Measurements from ENCODE around the gene MICAL3. TPM values are rescaled to one million over a fixed set of nuclear protein-coding genes. Genes with fewer than 3 reads are reported as not detected.
"Not testable (repeated sequence)": the region's sequence is repeated elsewhere in the genome, so short reads cannot be mapped to it uniquely, and the experiment has no call there.

MICAL3 gene
- total RNA-seq, 2 donors from 2014 or later: 33.6 to 34.0 TPM

- DNase-seq (no peak), ATAC-seq (no peak)
- no peaks in the 10 kb centered on the region for H3K9me3 ChIP-seq
- peaks cover 24% of the 10 kb centered on the region for H3K4me1 ChIP-seq
- WGBS, 2 donors: 79 to 82% methylated on average over 7 of the region's 7 CpGs
- H3K27me3 ChIP-seq: no peaks in the 10 kb centered on the region
- no peak overlapping the region for H3K4me3 ChIP-seq
- TF ChIP-seq CTCF (IDR thresholded peaks at IDR 0.05) (no peak), POLR2A (IDR thresholded peaks at IDR 0.05) (no peak)
- intact Hi-C loops (cut with DNase I): loop anchor here (5.0 kb wide), 1 partner anchor 232 kb away; no protein-coding TSS in a partner anchor
- no peaks in the 10 kb centered on the region for H3K36me3 ChIP-seq (replicated peaks in 1 of 2; ENCODE audit: insufficient read depth in 1 of 2, low read depth in 2 of 2)
- no peak overlapping the region for H3K27ac ChIP-seq
Observed at GRCh38 chr22:18064636-18065035, 40.3 kb upstream of the MICAL3 start.

GRCh38 chr22:18063715-18064114, 39.4 kb upstream of the MICAL3 start:
- peaks cover 28% of the 10 kb centered on the region for H3K4me1 ChIP-seq
- ATAC-seq; intact Hi-C loops (cut with DNase I); H3K36me3 ChIP-seq (replicated peaks in 1 of 2; ENCODE audit: insufficient read depth in 1 of 2, low read depth in 2 of 2); H3K9me3 ChIP-seq; DNase-seq; H3K4me3 ChIP-seq; H3K27ac ChIP-seq; H3K27me3 ChIP-seq: not testable (repeated sequence)
- 72 to 83% methylated on average over 6 of the region's 6 CpGs for WGBS, 2 donors

GRCh38 chr22:18063306-18063705, 38.9 kb upstream of the MICAL3 start:
- H3K27ac ChIP-seq: no peak overlapping the region
- TF ChIP-seq CTCF (IDR thresholded peaks at IDR 0.05) (no peak), POLR2A (IDR thresholded peaks at IDR 0.05) (no peak)
- H3K4me1 ChIP-seq: peaks cover 33% of the 10 kb centered on the region
- ATAC-seq (no peak), DNase-seq (no peak)
- no peaks in the 10 kb centered on the region for H3K9me3 ChIP-seq
- whole genome bisulfite sequencing, 2 donors: 89 to 93% methylated on average over 6 to 7 of the region's 7 CpGs
- intact Hi-C loops (cut with DNase I): no loop called here
- no peaks in the 10 kb centered on the region for H3K27me3 ChIP-seq
- no peaks in the 10 kb centered on the region for H3K36me3 ChIP-seq (replicated peaks in 1 of 2; ENCODE audit: insufficient read depth in 1 of 2, low read depth in 2 of 2)
- H3K4me3 ChIP-seq: no peak overlapping the region

- H3K27ac ChIP-seq: peak overlapping the region in 1 of 4 donors; percentile 81
- whole genome bisulfite sequencing, 2 donors: 90 to 92% methylated on average over 3 of the region's 3 CpGs
- ATAC-seq: no peak
- H3K9me3 ChIP-seq: no peaks in the 10 kb centered on the region
- intact Hi-C loops (cut with DNase I): no loop called here
- no peak overlapping the region for H3K4me3 ChIP-seq
- no peaks in the 10 kb centered on the region for H3K27me3 ChIP-seq
- TF ChIP-seq CTCF (IDR thresholded peaks at IDR 0.05) (no peak), POLR2A (IDR thresholded peaks at IDR 0.05) (no peak)
- H3K36me3 ChIP-seq (replicated peaks in 1 of 2; ENCODE audit: insufficient read depth in 1 of 2, low read depth in 2 of 2): no peaks in the 10 kb centered on the region
- DNase-seq: no peak
- H3K4me1 ChIP-seq: peaks cover 41% of the 10 kb centered on the region
Observed at GRCh38 chr22:18062421-18062820, 38.1 kb upstream of the MICAL3 start.

- Histone ChIP-seq H3K4me3 (no peak overlapping the region), H3K27me3 (no peaks in the 10 kb centered on the region), H3K9me3 (no peaks in the 10 kb centered on the region), H3K36me3 (replicated peaks in 1 of 2; ENCODE audit: insufficient read depth in 1 of 2, low read depth in 2 of 2) (no peaks in the 10 kb centered on the region), H3K4me1 (peaks cover 56% of the 10 kb centered on the region), H3K27ac (peak overlapping the region; percentile 33 to 88 (median 79))
- WGBS, 2 donors: 17 to 34% methylated on average over 10 to 13 of the region's 13 CpGs
- DNase-seq: peak in 2 of 4 donors; percentile 23 to 37
- peak; percentile 84 for ATAC-seq
- intact Hi-C loops (cut with DNase I): no loop called here
- TF ChIP-seq CTCF (IDR thresholded peaks at IDR 0.05) (no peak), POLR2A (IDR thresholded peaks at IDR 0.05) (peak in 1 of 3 donors; percentile 29)
Observed at GRCh38 chr22:18060646-18061620, 36.6 kb upstream of the MICAL3 start.
